ENCODE data around the gene ARR3. TPM values are rescaled to one million over a fixed set of nuclear protein-coding genes. Genes with fewer than 3 reads are reported as not detected.
"Not testable (repeated sequence)": the region's sequence is repeated elsewhere in the genome, so short reads cannot be mapped to it uniquely, and the experiment has no call there.

Gene ARR3
- polyA plus RNA-seq (ENCODE audit: low read depth in 6 of 6), result not detected

GRCh38 chrX:70268034-70268433, at the start of gene ARR3:
Gene ARR3 (plus strand): TSS chrX:70268334. CDS start chrX:70269386, 1,052 bp downstream.
- no peak for ATAC-seq (ENCODE audit: low read depth in 2 of 2)
- no peaks in the 10 kb centered on the region for H3K4me1 Mint-ChIP-seq
- no peaks in the 10 kb centered on the region for H3K9me3 Mint-ChIP-seq

GRCh38 chrX:70219938-70220764, 48.0 kb upstream of the ARR3 start:
- Mint-ChIP-seq H3K36me3 (no peaks in the 10 kb centered on the region), H3K27ac (no peak overlapping the region), H3K4me1 (no peaks in the 10 kb centered on the region), H3K9me3 (no peaks in the 10 kb centered on the region), H3K4me3 (no peak overlapping the region), H3K27me3 (peaks cover 0 to 5% (median 0%) of the 10 kb centered on the region in 3 donors)
- ATAC-seq (ENCODE audit: low read depth in 2 of 2), result no peak
- no peak for DNase-seq

More at GRCh38 chrX:70268034-70268433, at the start of gene ARR3:
- H3K27me3 Mint-ChIP-seq, result peaks cover 0 to 21% (median 0%) of the 10 kb centered on the region in 3 donors
- no peaks in the 10 kb centered on the region for H3K36me3 Mint-ChIP-seq
- no peak for DNase-seq
- H3K27ac Mint-ChIP-seq, result peak within 1 kb of the TSS in 1 of 6 donors; percentile 56
- no peak within 1 kb of the TSS for H3K4me3 Mint-ChIP-seq

- H3K36me3 Mint-ChIP-seq, result no peaks in the 10 kb centered on the region
- DNase-seq (no peak), ATAC-seq (ENCODE audit: low read depth in 2 of 2) (no peak)
- no peak overlapping the region for H3K27ac Mint-ChIP-seq
- H3K9me3 Mint-ChIP-seq, result no peaks in the 10 kb centered on the region
- no peaks in the 10 kb centered on the region for H3K27me3 Mint-ChIP-seq
- H3K4me1 Mint-ChIP-seq, result no peaks in the 10 kb centered on the region
- H3K4me3 Mint-ChIP-seq, result no peak overlapping the region
These were observed 42.1 kb upstream of the ARR3 start for GRCh38 chrX:70226048-70226447.

GRCh38 chrX:70226687-70227086, 41.4 kb upstream of the ARR3 start:
- Mint-ChIP-seq H3K27me3 (no peaks in the 10 kb centered on the region), H3K4me1 (no peaks in the 10 kb centered on the region), H3K27ac (no peak overlapping the region), H3K36me3 (no peaks in the 10 kb centered on the region), H3K9me3 (no peaks in the 10 kb centered on the region), H3K4me3 (no peak overlapping the region)
- ATAC-seq (ENCODE audit: low read depth in 2 of 2) (no peak), DNase-seq (no peak)

GRCh38 chrX:70231666-70232065, 36.5 kb upstream of the ARR3 start:
- ATAC-seq (ENCODE audit: low read depth in 2 of 2) (no peak), DNase-seq (no peak)
- no peak overlapping the region for H3K4me3 Mint-ChIP-seq
- no peaks in the 10 kb centered on the region for H3K36me3 Mint-ChIP-seq
- H3K27ac Mint-ChIP-seq, result no peak overlapping the region
- H3K9me3 Mint-ChIP-seq, result peaks cover 0 to 4% (median 0%) of the 10 kb centered on the region in 7 donors
- no peaks in the 10 kb centered on the region for H3K4me1 Mint-ChIP-seq
- peaks cover 0 to 10% (median 0%) of the 10 kb centered on the region in 3 donors for H3K27me3 Mint-ChIP-seq

- Mint-ChIP-seq H3K9me3 (peaks cover 0 to 4% (median 0%) of the 10 kb centered on the region in 7 donors), H3K27me3 (peaks cover 0 to 10% (median 0%) of the 10 kb centered on the region in 3 donors), H3K4me3 (no peak within 1 kb of the TSS), H3K36me3 (no peaks in the 10 kb centered on the region), H3K4me1 (no peaks in the 10 kb centered on the region), H3K27ac (peak within 1 kb of the TSS in 2 of 6 donors; percentile 43 to 51)
- DNase-seq (no peak), ATAC-seq (ENCODE audit: low read depth in 2 of 2) (no peak)
These were observed 33.8 kb upstream of the ARR3 start, which contains the start of gene AWAT1 for GRCh38 chrX:70234355-70234754. Gene AWAT1 (plus strand): TSS chrX:70234655. CDS start chrX:70234696, 41 bp downstream.

GRCh38 chrX:70240751-70241150, 27.4 kb upstream of the ARR3 start:
- no peak for ATAC-seq (ENCODE audit: low read depth in 2 of 2)
- Mint-ChIP-seq H3K4me1 (no peaks in the 10 kb centered on the region), H3K4me3 (no peak overlapping the region), H3K9me3 (no peaks in the 10 kb centered on the region), H3K36me3 (no peaks in the 10 kb centered on the region), H3K27ac (no peak overlapping the region), H3K27me3 (peaks cover 0 to 4% (median 0%) of the 10 kb centered on the region in 3 donors)
- DNase-seq, result no peak

- no peaks in the 10 kb centered on the region for H3K9me3 Mint-ChIP-seq
- no peaks in the 10 kb centered on the region for H3K4me1 Mint-ChIP-seq
- ATAC-seq (ENCODE audit: low read depth in 2 of 2), result no peak
- H3K27me3 Mint-ChIP-seq, result peaks cover 0 to 4% (median 0%) of the 10 kb centered on the region in 3 donors
- H3K4me3 Mint-ChIP-seq, result no peak overlapping the region
- no peaks in the 10 kb centered on the region for H3K36me3 Mint-ChIP-seq
- no peak for DNase-seq
- no peak overlapping the region for H3K27ac Mint-ChIP-seq
These were observed 26.6 kb upstream of the ARR3 start for GRCh38 chrX:70241501-70241900.

GRCh38 chrX:70243601-70244000, 24.5 kb upstream of the ARR3 start:
- not testable (repeated sequence) for H3K4me3 Mint-ChIP-seq; H3K4me1 Mint-ChIP-seq; H3K27me3 Mint-ChIP-seq; DNase-seq; H3K9me3 Mint-ChIP-seq; ATAC-seq (ENCODE audit: low read depth in 2 of 2); H3K27ac Mint-ChIP-seq; H3K36me3 Mint-ChIP-seq

- Mint-ChIP-seq H3K9me3 (no peaks in the 10 kb centered on the region), H3K27me3 (peaks cover 0 to 4% (median 0%) of the 10 kb centered on the region in 3 donors), H3K36me3 (no peaks in the 10 kb centered on the region), H3K4me3 (no peak overlapping the region), H3K27ac (no peak overlapping the region), H3K4me1 (no peaks in the 10 kb centered on the region)
- DNase-seq (no peak), ATAC-seq (ENCODE audit: low read depth in 2 of 2) (no peak)
These were observed 23.3 kb upstream of the ARR3 start for GRCh38 chrX:70244881-70245280.

- Mint-ChIP-seq H3K9me3 (no peaks in the 10 kb centered on the region), H3K4me1 (no peaks in the 10 kb centered on the region), H3K4me3 (no peak overlapping the region), H3K27ac (no peak overlapping the region), H3K36me3 (no peaks in the 10 kb centered on the region), H3K27me3 (no peaks in the 10 kb centered on the region)
- no peak for ATAC-seq (ENCODE audit: low read depth in 2 of 2)
- DNase-seq, result no peak
These were observed 20.9 kb upstream of the ARR3 start for GRCh38 chrX:70247252-70247651.

GRCh38 chrX:70252491-70252890, 15.6 kb upstream of the ARR3 start:
- Mint-ChIP-seq H3K36me3 (peaks cover 0 to 4% of the 10 kb centered on the region in 2 donors), H3K27me3 (no peaks in the 10 kb centered on the region), H3K9me3 (no peaks in the 10 kb centered on the region), H3K4me3 (no peak overlapping the region), H3K4me1 (no peaks in the 10 kb centered on the region), H3K27ac (no peak overlapping the region)
- no peak for ATAC-seq (ENCODE audit: low read depth in 2 of 2)
- DNase-seq, result no peak

GRCh38 chrX:70253377-70254062, 14.6 kb upstream of the ARR3 start:
- Mint-ChIP-seq H3K4me3 (no peak overlapping the region), H3K27ac (no peak overlapping the region), H3K36me3 (peaks cover 0 to 4% of the 10 kb centered on the region in 2 donors), H3K4me1 (no peaks in the 10 kb centered on the region), H3K27me3 (no peaks in the 10 kb centered on the region), H3K9me3 (no peaks in the 10 kb centered on the region)
- ATAC-seq (ENCODE audit: low read depth in 2 of 2) (no peak), DNase-seq (no peak)

GRCh38 chrX:70254063-70254400, 14.1 kb upstream of the ARR3 start:
- Mint-ChIP-seq H3K4me1 (no peaks in the 10 kb centered on the region), H3K36me3 (peaks cover 0 to 4% of the 10 kb centered on the region in 2 donors)
- no peak for DNase-seq

More at GRCh38 chrX:70254063-70254400, 14.1 kb upstream of the ARR3 start:
- Mint-ChIP-seq H3K4me3 (no peak overlapping the region), H3K27me3 (no peaks in the 10 kb centered on the region), H3K27ac (no peak overlapping the region), H3K9me3 (no peaks in the 10 kb centered on the region)
- ATAC-seq (ENCODE audit: low read depth in 2 of 2), result no peak
